Measurements from ENCODE around the gene CYB5A.
"Not testable (repeated sequence)": the region's sequence is repeated elsewhere in the genome, so short reads cannot be mapped to it uniquely, and the experiment has no call there.

- not testable (repeated sequence) for TF ChIP-seq CTCF (conservative IDR thresholded peaks at IDR 0.05; ENCODE audit: low read depth, low read length); EZH2 (IDR thresholded peaks at IDR 0.05; ENCODE audit: low read length, unreplicated experiment)
Observed at GRCh38 chr18:74285583-74285982, 6.2 kb downstream of the CYB5A start.
